DND-41 (cell line): ENCODE measurements around the gene SOD3.

Source experiments
- ATAC-seq: fragments of 200-7000 bp; cut with Tn5 transposase; 3 replicates; pipeline ENCODE4 v1.9.1; 2021; ENCODE audit warnings: low read depth; ENCODE audit not compliant: insufficient read depth
- DNase-seq: peaks from one replicate; pipeline ENCODE4 v3.0.0-alpha.2; 2020
- H2AFZ ChIP-seq: 2 replicates; pipeline ENCODE4 v1.6.0; 2012; ENCODE audit warnings: low read depth, low read length
- H3K27ac ChIP-seq: 2 replicates; pipeline ENCODE4 v1.5.1; 2012; ENCODE audit warnings: low read length, inconsistent platforms
- H3K27me3 ChIP-seq: fragments of 200-600 bp; sonication (generic); 2 replicates; pipeline ENCODE4 v1.6.0; 2012; ENCODE audit warnings: low read length, mild to moderate bottlenecking, inconsistent platforms; ENCODE audit not compliant: insufficient read depth, poor library complexity
- H3K36me3 ChIP-seq: 2 replicates; pipeline ENCODE4 v1.5.1; 2012; ENCODE audit warnings: low read length, inconsistent platforms; ENCODE audit not compliant: insufficient read depth
- H3K4me1 ChIP-seq: 2 replicates; pipeline ENCODE4 v1.5.1; 2012; ENCODE audit warnings: mild to moderate bottlenecking, low read length; ENCODE audit not compliant: insufficient read depth
- H3K4me2 ChIP-seq: 2 replicates; pipeline ENCODE4 v1.6.0; 2012; ENCODE audit warnings: mild to moderate bottlenecking, moderate library complexity, low read length, inconsistent platforms; ENCODE audit not compliant: insufficient read depth
- H3K4me3 ChIP-seq, 2 experiments: fragments of 200-600 bp in 1 of 2; shearing (Covaris generic) in 1 of 2; 2 replicates each; pipeline ENCODE4 v1.5.1; 2012 to 2016; ENCODE audit warnings: inconsistent platforms in 2 of 2, low read length in 2 of 2, mild to moderate bottlenecking in 2 of 2, low read depth in 1 of 2, moderate library complexity in 1 of 2
- H3K79me2 ChIP-seq: 2 replicates; pipeline ENCODE4 v1.6.0; 2012; ENCODE audit warnings: low read length, inconsistent platforms; ENCODE audit not compliant: insufficient read depth
- H3K9ac ChIP-seq: 2 replicates; pipeline ENCODE4 v1.6.0; 2012; ENCODE audit warnings: low read depth, mild to moderate bottlenecking, inconsistent platforms, low read length, moderate library complexity
- H3K9me3 ChIP-seq: 2 replicates; pipeline ENCODE4 v1.5.1; 2012; ENCODE audit warnings: low read length, moderate library complexity, mild to moderate bottlenecking, inconsistent platforms; ENCODE audit not compliant: insufficient read depth, severe bottlenecking
- H4K20me1 ChIP-seq: 2 replicates; pipeline ENCODE4 v1.6.0; 2012; ENCODE audit warnings: low read length; ENCODE audit not compliant: insufficient read depth
- EZH2 ChIP-seq: IDR thresholded peaks from 3 replicates; pipeline ENCODE4 v1.6.1; 2012; ENCODE audit warnings: borderline replicate concordance, low read depth, mild to moderate bottlenecking, moderate library complexity, low read length, inconsistent platforms; ENCODE audit not compliant: severe bottlenecking
- TF ChIP-seq, protein P1 (sequence below): IDR thresholded peaks from 2 replicates; pipeline ENCODE4 v1.5.1; 2012; ENCODE audit warnings: borderline replicate concordance, low read length, moderate library complexity, mild to moderate bottlenecking; ENCODE audit not compliant: poor library complexity, severe bottlenecking; ENCODE audit errors: extremely low read depth

The SOD3 gene

GRCh38 chr4:24774452-24774851 is 20.9 kb upstream of the SOD3 start:
- Histone ChIP-seq H3K4me2 (no peak overlapping the region), H3K9ac (no peak overlapping the region), H3K27me3 (no peaks in the 10 kb centered on the region), H2AFZ (no peak overlapping the region), H3K4me1 (no peaks in the 10 kb centered on the region), H3K79me2 (no peaks in the 10 kb centered on the region), H3K4me3 (no peak overlapping the region), H4K20me1 (no peaks in the 10 kb centered on the region), H3K36me3 (no peaks in the 10 kb centered on the region), H3K9me3 (no peaks in the 10 kb centered on the region), H3K27ac (no peak overlapping the region)
- ATAC-seq (no peak), DNase-seq (no peak)
- TF ChIP-seq, protein P1, sequence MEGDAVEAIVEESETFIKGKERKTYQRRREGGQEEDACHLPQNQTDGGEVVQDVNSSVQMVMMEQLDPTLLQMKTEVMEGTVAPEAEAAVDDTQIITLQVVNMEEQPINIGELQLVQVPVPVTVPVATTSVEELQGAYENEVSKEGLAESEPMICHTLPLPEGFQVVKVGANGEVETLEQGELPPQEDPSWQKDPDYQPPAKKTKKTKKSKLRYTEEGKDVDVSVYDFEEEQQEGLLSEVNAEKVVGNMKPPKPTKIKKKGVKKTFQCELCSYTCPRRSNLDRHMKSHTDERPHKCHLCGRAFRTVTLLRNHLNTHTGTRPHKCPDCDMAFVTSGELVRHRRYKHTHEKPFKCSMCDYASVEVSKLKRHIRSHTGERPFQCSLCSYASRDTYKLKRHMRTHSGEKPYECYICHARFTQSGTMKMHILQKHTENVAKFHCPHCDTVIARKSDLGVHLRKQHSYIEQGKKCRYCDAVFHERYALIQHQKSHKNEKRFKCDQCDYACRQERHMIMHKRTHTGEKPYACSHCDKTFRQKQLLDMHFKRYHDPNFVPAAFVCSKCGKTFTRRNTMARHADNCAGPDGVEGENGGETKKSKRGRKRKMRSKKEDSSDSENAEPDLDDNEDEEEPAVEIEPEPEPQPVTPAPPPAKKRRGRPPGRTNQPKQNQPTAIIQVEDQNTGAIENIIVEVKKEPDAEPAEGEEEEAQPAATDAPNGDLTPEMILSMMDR, result no peak
- no peak for TF ChIP-seq EZH2

DNA sequence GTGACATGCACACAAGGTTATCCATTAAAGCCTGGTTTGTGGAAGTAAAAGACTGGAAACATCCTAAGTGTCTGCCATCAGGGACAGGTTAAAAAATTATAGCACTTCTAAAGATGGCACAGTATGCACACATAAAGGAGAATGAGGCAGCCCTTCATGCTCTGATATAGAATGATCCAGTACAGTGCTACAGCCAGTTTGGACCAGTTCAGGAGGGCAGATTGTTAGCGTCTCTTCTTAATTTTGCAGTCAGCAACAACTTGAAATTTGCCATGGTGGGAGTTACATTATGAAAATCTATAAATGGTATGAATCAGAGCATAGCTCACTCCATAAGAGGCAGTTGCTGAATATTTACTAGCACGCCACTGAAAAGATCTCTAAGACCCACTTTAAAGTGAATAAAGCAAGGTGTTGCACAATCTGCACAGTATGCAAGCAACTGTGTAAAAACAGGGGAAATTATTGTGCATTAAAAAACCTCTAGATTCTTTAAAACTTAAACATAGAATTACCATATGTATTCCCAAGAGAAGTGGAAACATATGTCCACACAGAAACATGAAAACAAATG is 20.3 kb upstream of the SOD3 start:
- H2AFZ ChIP-seq, result no peak overlapping the region
- no peak overlapping the region for H3K4me2 ChIP-seq

DNA sequence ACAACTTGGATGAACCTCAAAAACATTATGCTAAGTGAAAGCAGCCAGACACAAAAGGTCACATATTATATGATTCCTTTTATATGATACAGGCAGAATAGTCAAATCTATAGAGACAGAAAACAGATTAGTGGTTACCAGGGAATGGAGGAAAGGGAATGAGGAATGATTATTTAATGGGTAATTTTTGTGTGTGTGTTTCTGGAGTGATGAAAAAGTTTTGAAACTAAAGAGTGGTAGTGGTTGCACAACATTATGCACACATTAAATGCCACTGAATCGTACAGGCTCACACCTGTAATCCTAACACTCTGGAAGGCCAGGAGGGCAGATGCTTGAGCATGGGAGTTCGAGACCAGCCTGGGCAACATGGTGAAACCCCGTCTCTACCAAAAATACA is 19.6 kb upstream of the SOD3 start:
- H3K79me2 ChIP-seq, result no peaks in the 10 kb centered on the region
- ATAC-seq (no peak), DNase-seq (no peak)
- no peaks in the 10 kb centered on the region for H3K9me3 ChIP-seq
- no peaks in the 10 kb centered on the region for H4K20me1 ChIP-seq
- H3K27me3 ChIP-seq, result no peaks in the 10 kb centered on the region
- no peak overlapping the region for H3K27ac ChIP-seq
- no peak overlapping the region for H3K4me2 ChIP-seq
- no peaks in the 10 kb centered on the region for H3K36me3 ChIP-seq
- no peak overlapping the region for H2AFZ ChIP-seq
- no peak overlapping the region for H3K9ac ChIP-seq
- no peaks in the 10 kb centered on the region for H3K4me1 ChIP-seq
- TF ChIP-seq, protein P1, result no peak
- TF ChIP-seq EZH2, result no peak
- H3K4me3 ChIP-seq, result no peak overlapping the region

More for the DNA sequence above, 20.3 kb upstream of the SOD3 start:
- H4K20me1 ChIP-seq, result no peaks in the 10 kb centered on the region
- H3K27ac ChIP-seq, result no peak overlapping the region
- no peaks in the 10 kb centered on the region for H3K36me3 ChIP-seq
- H3K9ac ChIP-seq, result no peak overlapping the region
- H3K4me3 ChIP-seq, result no peak overlapping the region
- TF ChIP-seq, protein P1, result no peak
- TF ChIP-seq EZH2, result no peak
- DNase-seq (no peak), ATAC-seq (no peak)
- H3K9me3 ChIP-seq, result no peaks in the 10 kb centered on the region
- H3K27me3 ChIP-seq, result no peaks in the 10 kb centered on the region
- no peaks in the 10 kb centered on the region for H3K4me1 ChIP-seq
- no peaks in the 10 kb centered on the region for H3K79me2 ChIP-seq
